Measurements from ENCODE around the gene WNT7A. TPM values are rescaled to one million over a fixed set of nuclear protein-coding genes. Genes with fewer than 3 reads are reported as not detected.

Gene WNT7A
- total RNA-seq, 1 experiment from 2014 or later = 0.34 TPM

DNA sequence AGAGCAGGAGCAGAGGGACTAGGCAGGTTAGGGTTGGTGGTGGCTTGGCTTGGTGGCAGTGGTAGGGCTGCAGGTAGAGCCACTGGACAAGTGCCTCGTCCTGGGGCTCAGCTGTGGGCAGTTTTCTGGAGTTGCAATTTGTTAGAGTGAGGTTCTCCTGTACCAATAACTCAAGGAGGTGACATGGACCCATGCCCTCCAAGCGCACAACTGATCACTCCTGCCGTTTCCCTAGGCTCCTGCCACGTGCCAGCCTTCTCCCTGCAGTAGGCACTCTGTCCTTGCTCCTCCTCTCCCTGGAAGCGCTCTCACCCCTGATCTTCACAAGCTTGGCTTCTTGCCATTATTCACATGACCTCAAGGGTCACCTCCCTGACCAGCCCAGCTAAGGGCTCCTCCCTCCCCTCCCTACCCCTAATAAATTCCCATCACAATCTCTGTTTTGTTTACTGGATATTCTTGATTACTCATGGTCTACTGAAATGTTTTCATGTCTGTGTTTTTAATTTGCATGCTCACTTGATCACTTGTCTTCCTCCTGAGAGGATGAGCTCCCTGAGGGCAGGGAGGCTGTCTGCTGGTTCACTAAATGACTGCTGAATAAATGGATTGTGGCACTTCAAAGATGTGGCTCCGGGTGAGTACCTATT lies 3.3 kb downstream of the WNT7A start:
- BruUV-seq (replicated peaks) = no TSS peak
- no peak for ATAC-seq

More for the DNA sequence above, 3.3 kb downstream of the WNT7A start:
- intact Hi-C loops (cut with micrococcal nuclease) = loop anchor here (5.0 kb wide), 1 partner anchor 204 kb away; no protein-coding TSS in a partner anchor
- H3K27me3 ChIP-seq (ENCODE audit: insufficient read depth, low read length) = peaks cover 30% of the 10 kb centered on the region
- TF ChIP-seq POLR2AphosphoS5 (IDR thresholded peaks at IDR 0.05; ENCODE audit: low read depth, low read length) (no peak), ZBTB33 (IDR thresholded peaks at IDR 0.05; ENCODE audit: extremely low read depth, insufficient replicate concordance, low read length) (no peak), SRF (IDR thresholded peaks at IDR 0.05; ENCODE audit: low read depth) (no peak), SIN3A (IDR thresholded peaks at IDR 0.05; ENCODE audit: low read depth) (no peak), YY1 (IDR thresholded peaks at IDR 0.05; ENCODE audit: extremely low read depth, insufficient replicate concordance, low read depth, low read length) (no peak), JUND (IDR thresholded peaks at IDR 0.05) (no peak), EZH2 (IDR thresholded peaks at IDR 0.05) (no peak), EZH2phosphoT487 (IDR thresholded peaks at IDR 0.05; ENCODE audit: borderline replicate concordance) (no peak), ZNF274 (IDR thresholded peaks at IDR 0.05; ENCODE audit: low read depth, low read length) (no peak), FOSL1 (IDR thresholded peaks at IDR 0.05; ENCODE audit: low read depth) (no peak), CBX3 (IDR thresholded peaks at IDR 0.05; ENCODE audit: low read depth) (no peak), EGR1 (IDR thresholded peaks at IDR 0.05; ENCODE audit: low read depth) (no peak), ZFX (IDR thresholded peaks at IDR 0.05) (no peak), CTCF (IDR thresholded peaks at IDR 0.05 in 2 of 3, conservative IDR thresholded peaks at IDR 0.05 in 1 of 3; ENCODE audit: borderline replicate concordance in 1 of 3, insufficient read depth in 1 of 3, low read depth in 2 of 3, low read length in 2 of 3) (no peak)
- TF ChIP-seq, protein P1, sequence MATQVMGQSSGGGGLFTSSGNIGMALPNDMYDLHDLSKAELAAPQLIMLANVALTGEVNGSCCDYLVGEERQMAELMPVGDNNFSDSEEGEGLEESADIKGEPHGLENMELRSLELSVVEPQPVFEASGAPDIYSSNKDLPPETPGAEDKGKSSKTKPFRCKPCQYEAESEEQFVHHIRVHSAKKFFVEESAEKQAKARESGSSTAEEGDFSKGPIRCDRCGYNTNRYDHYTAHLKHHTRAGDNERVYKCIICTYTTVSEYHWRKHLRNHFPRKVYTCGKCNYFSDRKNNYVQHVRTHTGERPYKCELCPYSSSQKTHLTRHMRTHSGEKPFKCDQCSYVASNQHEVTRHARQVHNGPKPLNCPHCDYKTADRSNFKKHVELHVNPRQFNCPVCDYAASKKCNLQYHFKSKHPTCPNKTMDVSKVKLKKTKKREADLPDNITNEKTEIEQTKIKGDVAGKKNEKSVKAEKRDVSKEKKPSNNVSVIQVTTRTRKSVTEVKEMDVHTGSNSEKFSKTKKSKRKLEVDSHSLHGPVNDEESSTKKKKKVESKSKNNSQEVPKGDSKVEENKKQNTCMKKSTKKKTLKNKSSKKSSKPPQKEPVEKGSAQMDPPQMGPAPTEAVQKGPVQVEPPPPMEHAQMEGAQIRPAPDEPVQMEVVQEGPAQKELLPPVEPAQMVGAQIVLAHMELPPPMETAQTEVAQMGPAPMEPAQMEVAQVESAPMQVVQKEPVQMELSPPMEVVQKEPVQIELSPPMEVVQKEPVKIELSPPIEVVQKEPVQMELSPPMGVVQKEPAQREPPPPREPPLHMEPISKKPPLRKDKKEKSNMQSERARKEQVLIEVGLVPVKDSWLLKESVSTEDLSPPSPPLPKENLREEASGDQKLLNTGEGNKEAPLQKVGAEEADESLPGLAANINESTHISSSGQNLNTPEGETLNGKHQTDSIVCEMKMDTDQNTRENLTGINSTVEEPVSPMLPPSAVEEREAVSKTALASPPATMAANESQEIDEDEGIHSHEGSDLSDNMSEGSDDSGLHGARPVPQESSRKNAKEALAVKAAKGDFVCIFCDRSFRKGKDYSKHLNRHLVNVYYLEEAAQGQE (IDR thresholded peaks at IDR 0.05; ENCODE audit: low read depth) = no peak
- H3K36me3 ChIP-seq (ENCODE audit: control insufficient read depth in 1 of 2, insufficient read depth in 2 of 2, low read length in 2 of 2) = no peaks in the 10 kb centered on the region
- ChIA-PET CTCF (interaction anchor here (1.3 to 1.6 kb wide), 2 partner anchors 219 to 222 kb away, joined by 3 to 4 read pairs; no protein-coding TSS in a partner anchor), RAD21 (ENCODE audit: low non-redundant PET in 1 of 2, low total read pairs in 2 of 2, uncharacterized antibody in 2 of 2, unreplicated experiment in 2 of 2) (no interaction called here), POLR2A (interaction anchor here (0.7 kb wide), 1 partner anchor 13 kb away, joined by 3 read pairs; no protein-coding TSS in a partner anchor)
- no peaks in the 10 kb centered on the region for H3K79me2 ChIP-seq (ENCODE audit: insufficient read depth, low read length)
- no peak overlapping the region for H3K9ac ChIP-seq (ENCODE audit: low read length)
- no peaks in the 10 kb centered on the region for H3K9me2 ChIP-seq (ENCODE audit: insufficient read depth)
- peaks cover 5 to 33% of the 10 kb centered on the region in 2 experiments; a peak in 3 of 4 replicates for H3K4me1 ChIP-seq (ENCODE audit: control insufficient read depth in 1 of 2, insufficient read depth in 2 of 2, low read length in 2 of 2)
- no peak overlapping the region for H3K27ac ChIP-seq (ENCODE audit: low read depth, low read length)
- H3K9me3 ChIP-seq (ENCODE audit: control insufficient read depth in 1 of 2, insufficient read depth in 1 of 2, low read depth in 1 of 2, low read length in 2 of 2) = no peaks in the 10 kb centered on the region
- no peak for DNase-seq (ENCODE audit: low read depth, low spot score)
- H3K4me3 ChIP-seq (replicated peaks in 1 of 2; ENCODE audit: low read depth in 1 of 2, low read length in 2 of 2) = no peak overlapping the region
- no peak overlapping the region for H3K4me2 ChIP-seq (ENCODE audit: low read length)
- no peak overlapping the region for H2AFZ ChIP-seq (ENCODE audit: low read depth, low read length, poor library complexity, severe bottlenecking)
- no peaks in the 10 kb centered on the region for H4K20me1 ChIP-seq (ENCODE audit: insufficient read depth)
